Adrenal gland (tissue), 5 donors: Measurements from ENCODE around the gene FAAP100.

ENCODE experiments used
- POLR2A ChIP-seq, 2 donors: fragments of 450-650 bp; IDR thresholded peaks; one replicate each; pipeline ENCODE4 v1.6.1; 2017; ENCODE audit warnings: antibody characterized with exemption in 2 of 2, mild to moderate bottlenecking in 2 of 2, moderate library complexity in 1 of 2
- TF ChIP-seq, protein P1 (sequence below), 6 experiments: fragments of 450-650 bp in 4 of 6; fragments of 200-600 bp in 2 of 6; sonication (generic) in 1 of 6; IDR thresholded peaks; 1 replicate in 5 of 6; 2 replicates in 1 of 6; pipeline versions ENCODE4 v1.5.1 to v1.8.0; 2016 to 2021; ENCODE audit warnings: antibody characterized with exemption in 6 of 6, mild to moderate bottlenecking in 2 of 6, moderate library complexity in 1 of 6
- donor health status: DM: no; HTN: no; CAD: no.

DNA sequence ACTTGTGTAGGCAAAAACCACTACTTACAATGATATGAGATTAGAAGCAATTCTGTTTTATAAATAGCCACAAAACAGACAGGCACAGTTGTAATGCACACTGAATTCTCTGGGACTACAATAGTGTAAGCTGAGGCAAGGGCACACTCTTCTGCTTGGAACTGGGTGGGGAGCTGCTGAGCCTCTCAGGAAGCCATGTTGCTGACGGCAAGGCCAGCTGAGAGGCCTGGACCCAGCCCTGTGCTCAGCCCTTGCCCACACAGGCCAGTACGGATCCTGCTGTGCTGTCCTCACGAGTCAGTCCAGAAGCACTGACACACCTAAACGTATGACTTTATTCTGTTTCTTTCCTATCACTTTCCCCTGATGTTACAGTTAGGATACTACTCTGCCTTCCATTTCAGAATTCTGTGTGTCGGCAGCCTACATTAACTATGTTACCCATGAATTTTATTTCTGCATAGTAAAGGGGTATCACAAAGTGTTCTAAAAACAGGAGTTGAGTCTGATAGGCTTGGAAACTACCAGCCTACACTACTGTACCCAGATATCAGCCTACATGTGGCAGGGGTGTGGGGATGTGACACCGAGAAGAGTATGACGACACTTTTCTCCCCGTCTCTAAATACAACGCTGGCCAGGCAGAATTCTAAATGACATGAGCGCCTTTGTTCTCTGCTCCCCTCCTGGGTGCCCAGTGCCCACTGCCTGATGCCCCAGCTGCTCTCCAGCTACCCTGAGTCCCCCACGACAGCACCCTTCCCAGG lies 41.1 kb upstream of the FAAP100 start:
- TF ChIP-seq, protein P1, sequence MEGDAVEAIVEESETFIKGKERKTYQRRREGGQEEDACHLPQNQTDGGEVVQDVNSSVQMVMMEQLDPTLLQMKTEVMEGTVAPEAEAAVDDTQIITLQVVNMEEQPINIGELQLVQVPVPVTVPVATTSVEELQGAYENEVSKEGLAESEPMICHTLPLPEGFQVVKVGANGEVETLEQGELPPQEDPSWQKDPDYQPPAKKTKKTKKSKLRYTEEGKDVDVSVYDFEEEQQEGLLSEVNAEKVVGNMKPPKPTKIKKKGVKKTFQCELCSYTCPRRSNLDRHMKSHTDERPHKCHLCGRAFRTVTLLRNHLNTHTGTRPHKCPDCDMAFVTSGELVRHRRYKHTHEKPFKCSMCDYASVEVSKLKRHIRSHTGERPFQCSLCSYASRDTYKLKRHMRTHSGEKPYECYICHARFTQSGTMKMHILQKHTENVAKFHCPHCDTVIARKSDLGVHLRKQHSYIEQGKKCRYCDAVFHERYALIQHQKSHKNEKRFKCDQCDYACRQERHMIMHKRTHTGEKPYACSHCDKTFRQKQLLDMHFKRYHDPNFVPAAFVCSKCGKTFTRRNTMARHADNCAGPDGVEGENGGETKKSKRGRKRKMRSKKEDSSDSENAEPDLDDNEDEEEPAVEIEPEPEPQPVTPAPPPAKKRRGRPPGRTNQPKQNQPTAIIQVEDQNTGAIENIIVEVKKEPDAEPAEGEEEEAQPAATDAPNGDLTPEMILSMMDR (IDR thresholded peaks at IDR 0.05), result no peak
- TF ChIP-seq POLR2A (IDR thresholded peaks at IDR 0.05), result no peak
